ENCODE data around the gene TMEM187.

Gene TMEM187

DNA sequence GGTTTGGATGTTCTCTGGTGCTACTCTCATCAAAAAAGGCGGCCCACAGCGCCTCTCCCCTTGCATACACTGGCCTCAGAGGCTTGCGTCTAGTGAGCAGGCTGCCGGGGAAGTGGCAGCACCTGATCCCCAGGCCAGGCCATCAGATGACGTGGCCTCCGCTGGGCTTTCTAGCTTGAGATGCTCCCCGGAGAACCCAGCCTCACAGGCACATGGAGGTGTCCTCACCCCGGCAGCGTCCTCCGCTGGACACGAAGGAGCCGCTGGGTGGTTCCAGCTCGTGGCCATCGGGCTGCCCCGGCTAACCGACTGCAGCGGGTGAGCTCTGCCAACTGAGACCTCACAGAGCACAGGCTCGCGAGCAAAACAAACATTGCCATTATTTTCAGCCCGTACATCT lies 34.4 kb downstream of the TMEM187 start:
- DNase-seq = no peak

GRCh38 chrX:154008521-154008920 lies 36.0 kb downstream of the TMEM187 start:
- DNase-seq = no peak

- no peak for DNase-seq
These were observed 38.0 kb downstream of the TMEM187 start for GRCh38 chrX:154010330-154011087.

GRCh38 chrX:154011376-154012335 lies 39.1 kb downstream of the TMEM187 start:
- no peak for DNase-seq

DNA sequence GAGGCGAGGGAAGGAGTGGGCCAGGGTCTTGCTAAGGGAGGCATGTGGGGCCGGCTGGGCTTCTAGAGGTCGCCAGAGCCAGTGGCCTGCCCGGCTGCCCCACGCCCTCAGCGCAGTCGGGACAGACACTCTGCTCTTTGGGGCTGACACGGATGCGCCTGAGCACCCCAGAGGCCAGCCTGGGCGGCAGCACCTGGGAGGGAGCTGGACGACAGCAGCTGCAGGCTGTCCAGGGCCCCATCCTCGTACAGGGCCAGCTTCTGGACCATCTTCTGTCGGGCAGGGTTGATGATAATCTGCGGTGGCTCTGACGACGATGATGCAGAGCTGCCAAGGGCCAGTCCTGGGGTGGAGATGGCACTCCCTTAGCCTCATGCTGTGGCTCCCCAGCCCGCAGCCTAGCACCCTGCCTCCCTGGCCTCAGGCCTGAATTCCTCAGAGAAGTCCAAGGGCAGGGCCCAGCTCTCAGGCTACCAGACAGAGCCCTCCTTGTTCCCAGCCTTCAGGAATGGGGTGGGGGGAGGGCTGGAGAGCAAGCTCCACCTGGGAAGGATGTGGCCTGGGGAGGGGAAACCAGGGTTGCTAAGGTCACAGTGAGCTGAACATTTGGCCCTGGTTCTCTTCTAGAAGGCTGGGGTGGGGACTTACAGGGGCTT lies 39.9 kb downstream of the TMEM187 start:
- no peak for DNase-seq

- DNase-seq = no peak
These were observed 40.5 kb downstream of the TMEM187 start for GRCh38 chrX:154013001-154013421.

DNA sequence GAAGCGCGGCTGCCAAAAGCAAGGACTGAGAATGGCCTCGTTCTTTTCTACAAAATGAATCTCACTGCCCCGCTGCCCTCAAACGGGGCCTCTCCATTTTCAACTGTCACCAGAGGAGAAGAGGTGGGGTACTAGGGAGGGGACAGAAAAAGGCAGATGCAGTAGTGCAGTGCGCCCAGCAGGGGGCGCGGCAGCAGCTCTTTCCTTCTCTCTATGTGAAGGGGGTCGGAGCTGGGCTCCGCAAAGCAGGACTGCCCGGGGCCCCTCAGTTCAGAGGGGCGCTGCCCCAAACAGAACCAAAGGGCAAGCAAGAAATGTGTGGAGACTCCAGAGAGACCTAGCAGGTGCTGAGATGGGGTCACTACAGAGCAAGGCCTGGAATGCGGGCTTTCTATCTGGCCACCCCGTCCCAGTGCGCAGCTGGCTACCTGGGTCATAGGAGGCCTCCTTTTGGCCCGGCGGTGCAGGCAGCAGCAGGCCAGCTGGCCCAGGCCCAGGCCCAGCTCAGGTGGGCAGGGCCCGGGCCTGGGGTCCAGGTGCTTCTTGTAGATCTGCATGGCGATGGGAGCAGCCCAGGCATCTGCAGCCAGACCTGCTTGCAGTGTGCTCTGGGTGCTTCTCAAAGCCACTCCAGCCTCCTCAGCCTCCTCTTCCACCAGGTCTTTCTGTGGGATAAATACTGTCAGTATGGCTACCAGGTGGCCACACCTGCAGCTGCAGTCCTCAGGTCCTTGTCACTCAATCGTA lies 41.2 kb downstream of the TMEM187 start:
- DNase-seq = peak; percentile 18

- DNase-seq = no peak
These were observed 42.2 kb downstream of the TMEM187 start for GRCh38 chrX:154014429-154015380.

- no peak for DNase-seq
These were observed 43.2 kb downstream of the TMEM187 start for GRCh38 chrX:154015581-154016264.

GRCh38 chrX:154016366-154017076 lies 44.0 kb downstream of the TMEM187 start:
- no peak for DNase-seq

DNA sequence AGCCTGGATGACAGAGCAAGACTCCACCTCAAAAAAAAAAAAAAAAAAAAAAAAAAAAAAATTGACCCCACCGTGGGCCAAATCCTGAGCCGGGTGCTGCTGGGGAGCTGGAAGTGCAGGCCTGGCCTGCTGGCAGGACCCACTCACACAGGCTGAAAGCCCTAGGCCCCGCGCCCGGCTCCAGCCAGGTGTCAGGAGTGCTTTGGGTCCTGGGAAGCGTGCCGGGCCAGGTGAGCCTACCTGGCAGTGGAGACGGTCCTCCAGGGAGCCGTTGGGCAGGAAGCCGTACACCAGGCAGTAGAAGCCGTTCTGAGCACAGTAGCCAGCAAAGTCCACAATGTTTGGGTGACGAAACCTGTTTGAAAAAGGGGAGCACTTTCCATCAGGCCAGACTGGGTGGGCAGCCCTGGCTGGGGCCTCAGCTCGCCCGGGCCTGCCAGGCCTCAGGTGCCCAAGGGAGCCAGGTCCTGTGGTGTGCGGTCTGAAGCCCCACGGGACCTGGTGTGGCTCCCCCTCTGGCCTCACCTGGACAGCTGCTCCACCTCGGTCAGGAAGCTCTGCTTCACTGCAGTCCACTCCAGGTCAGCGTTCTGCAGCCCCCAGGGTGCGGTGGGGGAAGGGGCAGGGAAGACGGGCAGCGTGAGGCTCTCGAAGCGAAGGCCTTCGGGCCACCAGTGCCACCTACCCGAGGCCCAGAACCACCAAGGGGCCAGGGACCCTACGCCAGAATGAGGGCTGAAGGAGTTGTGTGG lies 45.4 kb downstream of the TMEM187 start:
- no peak for DNase-seq

DNA sequence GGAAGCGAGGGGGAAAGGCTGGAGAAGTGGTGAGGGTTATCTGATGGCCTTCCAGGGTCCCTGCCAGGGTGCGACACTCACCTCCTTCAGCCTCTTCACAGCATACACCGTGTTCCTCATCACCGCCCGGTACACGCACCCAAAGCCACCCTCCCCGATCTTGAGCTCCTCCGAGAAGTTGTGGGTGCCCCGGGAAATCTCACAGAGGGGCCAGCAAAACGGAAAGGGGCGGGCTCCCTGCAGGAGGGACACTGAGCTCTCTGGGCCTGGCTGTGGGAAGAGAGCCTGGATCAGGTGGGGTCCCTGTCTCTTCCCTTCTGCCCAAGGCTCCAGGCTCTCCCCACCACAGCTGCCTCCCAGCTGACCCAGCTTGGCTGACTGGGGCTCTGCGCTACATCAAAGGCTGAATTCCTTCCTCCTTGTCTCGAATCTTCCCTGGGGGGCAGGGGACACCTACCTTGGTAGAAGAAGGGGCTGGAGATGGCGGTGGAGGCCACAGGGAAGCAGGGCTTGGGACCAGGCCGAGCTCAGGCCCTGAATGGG lies 46.0 kb downstream of the TMEM187 start:
- no peak for DNase-seq

- no peak for DNase-seq
These were observed 46.6 kb downstream of the TMEM187 start for GRCh38 chrX:154019061-154019621.

DNA sequence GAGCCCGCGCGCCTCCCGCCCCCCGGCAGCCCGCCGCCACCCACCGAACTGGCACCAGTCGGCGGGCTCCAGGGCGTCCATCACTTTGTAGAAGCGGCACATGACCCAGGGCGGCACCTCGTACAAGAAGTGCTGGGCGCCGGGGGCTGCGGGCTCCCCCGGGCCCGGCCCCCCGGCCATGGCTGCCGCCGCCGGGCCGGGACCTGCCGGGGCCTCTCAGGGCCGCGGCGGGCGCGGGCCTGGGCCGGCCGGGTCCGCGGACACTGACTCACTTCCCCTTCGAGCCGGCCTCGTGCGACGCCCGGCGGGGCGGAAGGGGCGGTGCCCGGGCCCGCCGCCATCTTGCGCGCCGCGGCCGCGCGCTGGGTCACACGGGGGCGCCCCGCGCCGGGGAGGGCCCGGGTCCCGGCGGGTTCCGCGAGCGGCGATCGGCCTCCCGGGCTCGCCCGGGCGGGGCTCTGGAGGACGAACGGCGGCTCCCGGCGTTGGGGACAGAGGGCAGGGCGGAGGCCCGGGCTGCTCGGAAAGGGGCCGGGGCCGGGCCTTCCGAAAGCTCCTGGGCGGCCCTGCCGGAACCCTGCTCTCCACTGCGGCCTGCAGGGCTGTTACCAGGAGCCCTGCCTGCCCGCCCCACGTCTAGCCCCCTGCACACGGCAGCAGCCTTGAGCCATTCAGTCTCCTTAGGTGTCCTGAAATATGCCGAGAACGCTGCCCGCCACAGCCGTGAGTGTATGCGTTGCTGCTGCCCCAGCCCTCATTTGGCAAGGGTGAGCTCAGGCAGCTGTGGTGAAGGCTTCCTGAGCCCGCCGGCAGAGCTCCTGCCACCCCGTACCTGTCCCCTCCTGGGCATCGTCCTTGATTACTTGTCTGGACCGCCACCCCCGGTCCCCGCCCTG lies 47.3 kb downstream of the TMEM187 start, which contains the start of gene IRAK1:
IRAK1 (minus strand) TSS at position 270 of the 896 bp plus-strand sequence; CDS start at position 180, 90 bp downstream.
- DNase-seq = peak; percentile 70

DNA sequence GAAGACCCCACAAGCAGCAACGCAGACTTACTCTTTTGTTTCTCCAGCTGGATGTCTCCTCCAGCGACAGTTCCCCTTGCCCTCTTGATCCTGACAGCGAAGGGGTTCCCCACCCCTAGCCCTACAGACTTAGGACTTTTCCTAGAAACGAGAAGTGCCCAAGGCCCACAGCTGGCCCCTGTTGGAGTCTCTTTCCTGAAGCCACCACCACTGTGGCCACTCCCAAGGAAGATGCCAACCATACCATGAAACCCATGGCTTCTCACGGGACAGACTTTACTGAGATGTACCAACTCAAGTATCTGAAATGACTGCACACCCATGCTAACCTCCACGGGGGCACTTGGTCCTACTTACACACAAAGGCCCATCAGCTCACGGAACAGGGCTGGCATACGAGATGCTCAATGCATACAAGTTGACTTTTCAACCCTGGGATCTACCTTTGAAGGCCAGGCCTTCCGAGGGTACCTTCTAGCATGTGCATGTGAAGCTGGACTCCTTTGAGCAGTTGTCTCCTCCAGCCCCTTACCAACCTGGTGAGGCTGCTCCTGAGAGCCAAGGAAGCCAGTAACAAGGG lies 48.1 kb downstream of the TMEM187 start:
- DNase-seq = peak; percentile 49

DNA sequence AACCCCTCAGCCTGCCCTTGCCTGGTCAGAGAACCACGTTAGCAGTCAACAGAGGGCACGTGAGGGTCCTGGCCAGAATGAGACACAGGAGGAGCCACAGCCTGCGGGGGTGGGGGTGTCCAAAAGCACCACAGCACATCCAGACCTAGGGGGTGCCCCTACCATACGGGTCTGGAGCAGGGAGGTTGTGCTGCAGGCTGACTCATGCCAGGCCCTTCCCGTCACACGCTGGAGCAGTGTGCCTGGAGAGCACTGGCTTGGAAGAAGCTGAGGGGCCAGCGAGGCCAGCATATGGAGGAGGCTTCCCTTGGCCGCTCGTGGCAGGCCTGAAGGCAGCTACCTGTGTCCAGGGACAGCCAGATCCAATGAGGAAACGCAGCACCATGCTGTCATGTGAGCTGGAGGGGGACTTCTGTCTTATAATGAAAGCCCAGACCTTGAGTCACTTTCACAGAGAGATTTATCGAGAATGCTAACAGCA lies 48.6 kb downstream of the TMEM187 start:
- peak; percentile 61 for DNase-seq

DNA sequence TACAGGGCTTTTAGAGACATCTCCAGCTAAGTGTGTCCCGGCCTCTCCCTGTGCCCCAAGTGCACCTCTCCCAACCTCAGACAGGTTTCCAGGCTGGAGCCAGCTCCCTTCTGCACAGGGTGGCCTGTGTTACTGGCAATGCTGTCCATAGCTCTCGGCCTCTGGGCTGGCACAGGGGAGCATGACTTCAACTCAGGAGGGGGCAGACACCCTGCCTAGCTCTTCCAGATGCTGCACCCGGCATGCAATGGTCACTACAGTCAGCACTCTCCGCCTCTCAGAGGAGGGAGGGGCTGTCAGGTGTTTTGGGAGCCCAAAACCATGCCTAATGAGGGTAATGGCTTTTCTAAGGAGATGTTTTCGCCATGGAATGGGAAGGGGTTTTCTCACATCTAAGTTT lies 49.6 kb downstream of the TMEM187 start:
- no peak for DNase-seq

All from fibroblast of skin of back (primary cell).